Neural cell (in vitro differentiated cells): ENCODE data around the gene SLC25A29.

Experiments
- EZH2 ChIP-seq: fragments of 200-600, 300-800 bp; shearing (Covaris generic), sonication (generic); IDR thresholded peaks from 2 replicates; pipeline ENCODE4 v1.6.1; 2014; ENCODE audit warnings: antibody characterized with exemption, low read length, borderline replicate concordance, mild to moderate bottlenecking; ENCODE audit not compliant: insufficient read depth, poor library complexity, severe bottlenecking
- RAD21 ChIP-seq: fragments of 450-650 bp; conservative IDR thresholded peaks from 2 replicates; pipeline ENCODE4 v1.6.1; 2014; ENCODE audit warnings: antibody characterized with exemption, mild to moderate bottlenecking, moderate library complexity
- TF ChIP-seq, protein P1 (sequence below): IDR thresholded peaks from 2 replicates; pipeline ENCODE4 v1.6.1; 2012; ENCODE audit warnings: borderline replicate concordance
- TF ChIP-seq, protein P2 (sequence below): fragments of 450-650 bp; IDR thresholded peaks from 2 replicates; pipeline ENCODE4 v1.5.1; 2014; ENCODE audit warnings: antibody characterized with exemption, mild to moderate bottlenecking, moderate library complexity; ENCODE audit not compliant: poor library complexity, severe bottlenecking

DNA sequence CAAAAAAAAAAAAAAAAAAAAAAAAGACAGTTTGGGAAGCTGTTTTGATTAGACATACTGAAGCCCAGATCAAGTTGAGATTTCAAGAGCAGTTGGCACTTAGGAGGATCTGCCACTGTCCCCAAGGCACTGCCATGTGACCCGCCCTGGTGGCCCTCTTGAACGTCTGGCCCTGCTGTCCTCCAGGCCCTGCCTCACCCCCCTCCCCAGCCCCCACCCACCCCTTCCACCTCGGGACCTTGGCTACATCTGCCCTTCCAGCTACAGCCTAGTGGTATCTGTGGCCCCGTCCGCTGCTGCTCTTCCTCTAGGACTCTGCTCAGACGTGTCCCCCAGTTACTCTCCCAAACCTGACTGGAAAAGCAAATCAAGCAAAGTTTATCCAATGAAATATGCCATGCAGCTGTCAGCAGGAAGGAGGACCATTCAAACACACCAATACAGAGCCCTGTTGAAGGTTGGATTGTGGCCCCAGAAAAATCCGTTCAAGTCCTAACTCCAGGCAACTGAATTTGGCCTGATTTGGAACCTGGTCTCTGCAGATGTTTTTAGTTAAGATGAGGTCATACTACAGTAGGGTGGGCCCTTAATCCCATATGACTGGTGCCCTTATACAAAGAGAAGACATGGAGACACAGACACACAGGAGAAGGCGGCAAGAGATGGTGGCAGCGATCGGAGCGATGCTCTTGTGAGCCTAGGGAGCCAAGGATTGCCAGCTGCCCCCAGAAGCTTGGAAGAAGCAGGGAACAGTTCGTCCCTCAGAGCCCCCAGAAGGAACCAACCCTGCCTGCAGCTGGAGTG is 17.7 kb downstream of the SLC25A29 start:
- TF ChIP-seq, protein P1, sequence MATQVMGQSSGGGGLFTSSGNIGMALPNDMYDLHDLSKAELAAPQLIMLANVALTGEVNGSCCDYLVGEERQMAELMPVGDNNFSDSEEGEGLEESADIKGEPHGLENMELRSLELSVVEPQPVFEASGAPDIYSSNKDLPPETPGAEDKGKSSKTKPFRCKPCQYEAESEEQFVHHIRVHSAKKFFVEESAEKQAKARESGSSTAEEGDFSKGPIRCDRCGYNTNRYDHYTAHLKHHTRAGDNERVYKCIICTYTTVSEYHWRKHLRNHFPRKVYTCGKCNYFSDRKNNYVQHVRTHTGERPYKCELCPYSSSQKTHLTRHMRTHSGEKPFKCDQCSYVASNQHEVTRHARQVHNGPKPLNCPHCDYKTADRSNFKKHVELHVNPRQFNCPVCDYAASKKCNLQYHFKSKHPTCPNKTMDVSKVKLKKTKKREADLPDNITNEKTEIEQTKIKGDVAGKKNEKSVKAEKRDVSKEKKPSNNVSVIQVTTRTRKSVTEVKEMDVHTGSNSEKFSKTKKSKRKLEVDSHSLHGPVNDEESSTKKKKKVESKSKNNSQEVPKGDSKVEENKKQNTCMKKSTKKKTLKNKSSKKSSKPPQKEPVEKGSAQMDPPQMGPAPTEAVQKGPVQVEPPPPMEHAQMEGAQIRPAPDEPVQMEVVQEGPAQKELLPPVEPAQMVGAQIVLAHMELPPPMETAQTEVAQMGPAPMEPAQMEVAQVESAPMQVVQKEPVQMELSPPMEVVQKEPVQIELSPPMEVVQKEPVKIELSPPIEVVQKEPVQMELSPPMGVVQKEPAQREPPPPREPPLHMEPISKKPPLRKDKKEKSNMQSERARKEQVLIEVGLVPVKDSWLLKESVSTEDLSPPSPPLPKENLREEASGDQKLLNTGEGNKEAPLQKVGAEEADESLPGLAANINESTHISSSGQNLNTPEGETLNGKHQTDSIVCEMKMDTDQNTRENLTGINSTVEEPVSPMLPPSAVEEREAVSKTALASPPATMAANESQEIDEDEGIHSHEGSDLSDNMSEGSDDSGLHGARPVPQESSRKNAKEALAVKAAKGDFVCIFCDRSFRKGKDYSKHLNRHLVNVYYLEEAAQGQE = no peak
- TF ChIP-seq, protein P2, sequence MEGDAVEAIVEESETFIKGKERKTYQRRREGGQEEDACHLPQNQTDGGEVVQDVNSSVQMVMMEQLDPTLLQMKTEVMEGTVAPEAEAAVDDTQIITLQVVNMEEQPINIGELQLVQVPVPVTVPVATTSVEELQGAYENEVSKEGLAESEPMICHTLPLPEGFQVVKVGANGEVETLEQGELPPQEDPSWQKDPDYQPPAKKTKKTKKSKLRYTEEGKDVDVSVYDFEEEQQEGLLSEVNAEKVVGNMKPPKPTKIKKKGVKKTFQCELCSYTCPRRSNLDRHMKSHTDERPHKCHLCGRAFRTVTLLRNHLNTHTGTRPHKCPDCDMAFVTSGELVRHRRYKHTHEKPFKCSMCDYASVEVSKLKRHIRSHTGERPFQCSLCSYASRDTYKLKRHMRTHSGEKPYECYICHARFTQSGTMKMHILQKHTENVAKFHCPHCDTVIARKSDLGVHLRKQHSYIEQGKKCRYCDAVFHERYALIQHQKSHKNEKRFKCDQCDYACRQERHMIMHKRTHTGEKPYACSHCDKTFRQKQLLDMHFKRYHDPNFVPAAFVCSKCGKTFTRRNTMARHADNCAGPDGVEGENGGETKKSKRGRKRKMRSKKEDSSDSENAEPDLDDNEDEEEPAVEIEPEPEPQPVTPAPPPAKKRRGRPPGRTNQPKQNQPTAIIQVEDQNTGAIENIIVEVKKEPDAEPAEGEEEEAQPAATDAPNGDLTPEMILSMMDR = no peak
- TF ChIP-seq RAD21 (no peak), EZH2 (no peak)
